ENCODE results near the gene KIF23.

KIF23 gene

GRCh38 chr15:69462493-69463181, 48.5 kb downstream of the KIF23 start:
- Mint-ChIP-seq H3K36me3 (peaks cover 3% of the 10 kb centered on the region), H3K9me3 (ENCODE audit: low read depth) (no peaks in the 10 kb centered on the region), H3K27ac (peak overlapping the region; percentile 86)

GRCh38 chr15:69463182-69463756, 49.1 kb downstream of the KIF23 start:
- Mint-ChIP-seq H3K4me3 (peak overlapping the region; percentile 91), H3K4me1 (ENCODE audit: low read depth) (peaks cover 49% of the 10 kb centered on the region), H3K36me3 (peaks cover 2% of the 10 kb centered on the region), H3K27ac (peak overlapping the region; percentile 86), H3K27me3 (no peaks in the 10 kb centered on the region), H3K9me3 (ENCODE audit: low read depth) (no peaks in the 10 kb centered on the region)

More at GRCh38 chr15:69462493-69463181, 48.5 kb downstream of the KIF23 start:
- Mint-ChIP-seq H3K4me1 (ENCODE audit: low read depth) (peaks cover 44% of the 10 kb centered on the region), H3K27me3 (no peaks in the 10 kb centered on the region), H3K4me3 (peak overlapping the region; percentile 91)

GRCh38 chr15:69465253-69465652, 51.1 kb downstream of the KIF23 start:
- Mint-ChIP-seq H3K36me3 (no peaks in the 10 kb centered on the region), H3K4me1 (ENCODE audit: low read depth) (peaks cover 52% of the 10 kb centered on the region), H3K27me3 (no peaks in the 10 kb centered on the region), H3K27ac (no peak overlapping the region), H3K4me3 (no peak overlapping the region), H3K9me3 (ENCODE audit: low read depth) (no peaks in the 10 kb centered on the region)

DNA sequence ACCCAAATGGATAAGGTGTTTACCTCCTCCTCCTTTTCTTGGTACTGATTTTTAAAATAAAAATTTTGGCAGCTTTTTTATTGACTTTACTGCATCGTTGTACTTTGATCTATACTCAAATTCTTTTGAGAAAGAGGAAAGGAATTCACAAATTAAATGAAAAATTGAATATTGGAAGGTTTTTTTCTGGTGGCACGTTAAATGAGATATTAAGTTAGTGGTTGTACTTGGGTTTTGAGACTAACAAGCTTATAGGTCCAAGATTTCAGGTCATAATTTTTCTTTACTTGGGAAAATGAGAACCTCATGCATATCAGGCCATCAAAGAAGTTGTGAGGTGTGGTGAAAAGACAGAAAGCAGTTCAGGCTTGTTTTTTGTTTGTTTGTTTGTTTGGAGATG, 52.6 kb downstream of the KIF23 start:
- H3K9me3 Mint-ChIP-seq (ENCODE audit: low read depth), result no peaks in the 10 kb centered on the region
- peaks cover 41% of the 10 kb centered on the region for H3K4me1 Mint-ChIP-seq (ENCODE audit: low read depth)
- H3K4me3 Mint-ChIP-seq, result no peak overlapping the region
- H3K27me3 Mint-ChIP-seq, result no peaks in the 10 kb centered on the region
- no peaks in the 10 kb centered on the region for H3K36me3 Mint-ChIP-seq
- no peak overlapping the region for H3K27ac Mint-ChIP-seq

GRCh38 chr15:69467636-69468035, 53.5 kb downstream of the KIF23 start:
- Mint-ChIP-seq H3K4me3 (no peak overlapping the region), H3K9me3 (ENCODE audit: low read depth) (no peaks in the 10 kb centered on the region), H3K4me1 (ENCODE audit: low read depth) (peaks cover 33% of the 10 kb centered on the region), H3K36me3 (no peaks in the 10 kb centered on the region), H3K27ac (peak overlapping the region; percentile 88), H3K27me3 (no peaks in the 10 kb centered on the region)

DNA sequence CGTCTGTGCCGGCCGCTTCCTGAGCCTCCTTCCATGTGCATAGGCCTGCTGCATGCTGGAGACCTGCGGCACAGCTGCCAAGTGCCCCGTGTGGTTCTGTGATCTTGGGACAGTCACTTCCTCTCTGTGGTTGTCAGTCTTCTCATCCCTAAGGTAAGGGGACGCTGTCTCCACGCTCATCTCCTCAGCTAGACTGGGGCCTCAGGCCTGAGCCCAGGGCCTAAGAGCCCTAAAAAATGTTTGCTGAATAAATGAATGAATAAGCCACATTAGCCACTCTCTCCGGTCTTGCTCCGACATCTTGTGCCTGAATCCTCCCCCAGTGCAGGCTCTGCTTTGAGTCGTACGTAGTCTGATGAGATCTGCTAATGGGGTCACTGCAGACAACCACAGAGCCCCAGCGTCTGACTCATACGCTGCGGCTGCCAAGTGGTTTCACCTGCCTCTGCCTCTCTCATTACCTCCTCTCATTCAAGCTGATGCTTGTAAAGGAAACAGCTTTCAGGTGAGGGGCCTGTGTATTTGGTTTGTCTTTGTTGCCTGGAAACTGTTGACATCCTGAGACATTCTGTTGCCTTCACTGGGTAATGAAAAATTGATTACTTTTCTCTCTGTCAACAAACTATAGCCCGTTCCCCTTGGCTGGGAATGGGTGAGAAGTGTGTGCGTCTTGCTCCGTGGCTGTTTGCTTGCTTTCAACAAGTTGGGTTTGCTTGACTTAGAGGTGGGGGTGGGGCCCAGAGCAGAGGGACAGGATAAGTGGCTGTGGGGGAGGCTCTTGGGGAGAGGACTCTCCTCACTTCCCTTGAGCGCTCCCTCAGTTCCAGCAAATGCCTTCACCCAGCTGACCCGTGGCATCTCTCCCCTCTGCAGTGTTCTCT, 54.3 kb downstream of the KIF23 start:
- H3K27ac Mint-ChIP-seq, result peak overlapping the region; percentile 88
- peak overlapping the region; percentile 70 for H3K4me3 Mint-ChIP-seq
- peaks cover 26% of the 10 kb centered on the region for H3K4me1 Mint-ChIP-seq (ENCODE audit: low read depth)
- no peaks in the 10 kb centered on the region for H3K27me3 Mint-ChIP-seq
- H3K9me3 Mint-ChIP-seq (ENCODE audit: low read depth), result no peaks in the 10 kb centered on the region
- H3K36me3 Mint-ChIP-seq, result no peaks in the 10 kb centered on the region

DNA sequence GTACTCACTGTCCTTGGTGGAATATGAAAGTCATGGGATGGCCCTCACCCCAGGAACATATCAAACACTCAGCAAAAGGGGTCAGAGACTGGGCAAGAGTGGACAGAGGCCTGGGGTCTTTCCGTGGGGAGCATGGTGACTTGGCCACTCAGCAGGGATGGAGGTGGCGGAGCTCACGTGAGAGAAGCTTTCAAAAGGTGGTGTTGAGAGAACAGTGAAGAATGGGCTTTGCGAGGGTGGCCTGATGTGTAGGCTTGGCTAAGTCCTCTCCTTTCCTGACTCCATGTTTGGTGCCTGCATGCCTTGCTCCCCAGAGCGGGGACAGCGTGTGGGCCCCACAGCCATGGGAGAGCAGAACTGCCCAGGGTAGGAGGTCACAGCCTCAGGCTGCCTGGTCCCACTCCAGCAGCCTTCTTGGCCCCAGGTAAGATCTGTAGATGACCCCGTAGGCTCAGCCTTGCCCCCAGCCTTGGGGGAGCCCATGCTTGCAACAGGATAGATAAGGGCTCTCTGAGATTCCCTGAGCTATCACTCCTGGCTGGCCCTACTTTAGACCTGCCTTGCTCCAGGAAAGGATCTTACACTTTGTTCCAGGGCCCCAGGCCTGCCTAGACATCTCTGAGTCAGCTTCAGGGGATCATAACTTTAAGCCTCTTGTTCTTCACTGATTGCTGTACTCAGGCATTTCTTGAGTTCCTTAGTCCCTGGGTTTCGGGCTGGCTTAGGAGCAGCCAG, 55.5 kb downstream of the KIF23 start:
- H3K27me3 Mint-ChIP-seq, result no peaks in the 10 kb centered on the region
- H3K4me1 Mint-ChIP-seq (ENCODE audit: low read depth), result peaks cover 24% of the 10 kb centered on the region
- H3K27ac Mint-ChIP-seq, result no peak overlapping the region
- no peaks in the 10 kb centered on the region for H3K36me3 Mint-ChIP-seq
- H3K4me3 Mint-ChIP-seq, result no peak overlapping the region
- no peaks in the 10 kb centered on the region for H3K9me3 Mint-ChIP-seq (ENCODE audit: low read depth)

DNA sequence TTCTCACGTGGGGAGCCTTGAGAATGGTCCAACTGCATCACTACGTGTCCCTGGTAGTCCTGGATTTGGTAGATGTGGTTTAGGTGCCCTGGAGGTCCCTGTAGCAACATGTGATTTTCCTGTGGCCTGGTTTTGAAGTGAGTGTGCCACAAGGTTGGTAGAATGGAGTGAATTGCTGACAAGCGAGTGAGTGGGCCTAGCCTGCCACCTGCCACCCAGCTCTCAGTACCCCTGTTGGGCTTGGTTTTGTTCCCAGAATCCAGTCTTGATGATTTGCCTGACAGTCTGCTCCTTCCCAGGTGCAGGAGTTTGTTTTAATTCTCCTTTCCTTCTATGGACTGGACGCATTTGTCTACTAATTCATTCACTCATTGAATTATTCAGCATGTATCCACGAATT, 57.9 kb downstream of the KIF23 start:
- Mint-ChIP-seq H3K4me1 (ENCODE audit: low read depth) (peaks cover 24% of the 10 kb centered on the region), H3K9me3 (ENCODE audit: low read depth) (no peaks in the 10 kb centered on the region), H3K27me3 (peaks cover 4% of the 10 kb centered on the region), H3K36me3 (no peaks in the 10 kb centered on the region), H3K27ac (no peak overlapping the region), H3K4me3 (no peak overlapping the region)

DNA sequence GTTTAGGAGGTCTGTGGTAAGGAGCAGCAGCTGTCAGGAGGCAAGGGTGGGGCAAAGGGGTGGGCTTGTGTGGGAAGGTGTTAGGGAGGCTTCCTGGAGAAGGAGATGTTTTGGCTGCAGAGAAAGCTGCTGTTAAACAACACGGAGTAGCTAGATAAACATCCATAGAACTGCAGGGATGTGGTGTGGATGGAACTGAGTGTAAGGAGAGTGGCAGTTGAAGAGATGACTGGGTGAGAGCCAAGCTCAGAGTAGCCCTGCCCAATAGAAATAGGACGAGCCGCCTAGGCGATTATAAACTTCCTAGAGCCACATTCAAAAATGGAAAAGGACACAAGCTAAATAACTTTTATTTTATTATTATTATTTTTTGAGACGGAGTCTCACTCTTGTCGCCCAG, 58.4 kb downstream of the KIF23 start:
- no peak overlapping the region for H3K4me3 Mint-ChIP-seq

GRCh38 chr15:69474291-69474690, 60.1 kb downstream of the KIF23 start:
- Mint-ChIP-seq H3K27ac (no peak overlapping the region), H3K4me1 (ENCODE audit: low read depth) (peaks cover 5% of the 10 kb centered on the region), H3K27me3 (peaks cover 4% of the 10 kb centered on the region), H3K9me3 (ENCODE audit: low read depth) (no peaks in the 10 kb centered on the region), H3K4me3 (no peak overlapping the region), H3K36me3 (no peaks in the 10 kb centered on the region)

More for the DNA sequence above, 58.4 kb downstream of the KIF23 start:
- Mint-ChIP-seq H3K4me1 (ENCODE audit: low read depth) (peaks cover 22% of the 10 kb centered on the region), H3K36me3 (no peaks in the 10 kb centered on the region), H3K27me3 (peaks cover 4% of the 10 kb centered on the region), H3K9me3 (ENCODE audit: low read depth) (no peaks in the 10 kb centered on the region), H3K27ac (no peak overlapping the region)

GRCh38 chr15:69474846-69475455, 60.8 kb downstream of the KIF23 start:
- peaks cover 7% of the 10 kb centered on the region for H3K36me3 Mint-ChIP-seq
- no peak overlapping the region for H3K27ac Mint-ChIP-seq
- H3K4me3 Mint-ChIP-seq, result no peak overlapping the region
- H3K27me3 Mint-ChIP-seq, result peaks cover 6% of the 10 kb centered on the region
- H3K9me3 Mint-ChIP-seq (ENCODE audit: low read depth), result peaks cover 4% of the 10 kb centered on the region
- peaks cover 2% of the 10 kb centered on the region for H3K4me1 Mint-ChIP-seq (ENCODE audit: low read depth)

DNA sequence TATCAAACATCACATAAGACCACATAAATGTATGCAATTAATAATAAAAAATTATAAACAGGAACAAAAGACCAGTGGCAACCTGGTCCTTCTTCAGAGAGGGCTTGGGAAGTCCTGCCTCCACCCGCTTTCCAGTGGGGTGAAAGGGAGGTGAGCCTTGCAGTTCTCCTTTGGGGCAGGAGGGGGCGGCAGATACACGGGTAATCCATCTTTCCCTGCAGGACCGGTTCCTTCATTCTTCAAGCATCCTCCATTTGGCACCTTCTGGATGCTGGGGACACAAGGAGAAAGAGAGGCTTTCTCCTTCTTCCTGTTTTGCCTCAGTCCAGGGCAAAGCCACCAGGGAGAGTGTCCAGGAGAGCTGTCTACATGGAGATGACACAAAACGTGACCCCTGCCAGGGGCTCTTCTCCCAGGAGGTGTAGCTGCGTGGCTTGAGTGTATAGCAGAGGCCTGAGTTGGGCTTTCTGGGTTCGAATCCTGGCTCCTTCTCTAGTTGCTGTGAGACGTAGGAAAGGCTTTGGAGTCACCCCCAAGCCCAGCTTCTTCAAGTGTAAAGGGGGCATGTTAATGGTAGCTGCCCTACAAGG, 61.7 kb downstream of the KIF23 start:
- Mint-ChIP-seq H3K27ac (no peak overlapping the region), H3K4me3 (no peak overlapping the region), H3K4me1 (ENCODE audit: low read depth) (peaks cover 2% of the 10 kb centered on the region), H3K27me3 (peaks cover 6% of the 10 kb centered on the region), H3K36me3 (peaks cover 10% of the 10 kb centered on the region), H3K9me3 (ENCODE audit: low read depth) (peaks cover 9% of the 10 kb centered on the region)

GRCh38 chr15:69476704-69477473, 62.7 kb downstream of the KIF23 start:
- peaks cover 6% of the 10 kb centered on the region for H3K27me3 Mint-ChIP-seq
- H3K27ac Mint-ChIP-seq, result no peak overlapping the region
- no peak overlapping the region for H3K4me3 Mint-ChIP-seq
- peaks cover 9% of the 10 kb centered on the region for H3K9me3 Mint-ChIP-seq (ENCODE audit: low read depth)
- peaks cover 10% of the 10 kb centered on the region for H3K36me3 Mint-ChIP-seq
- no peaks in the 10 kb centered on the region for H3K4me1 Mint-ChIP-seq (ENCODE audit: low read depth)
